Activated naive CD8-positive, alpha-beta T cell treated with anti-CD3 and anti-CD28 coated beads, Interleukin-2, amount 10 ng/mL, durations not matched to agents 7 days and 5 days (primary cell): ENCODE results near the gene FBXO45. TPM values are rescaled to one million over a fixed set of nuclear protein-coding genes. Genes with fewer than 3 reads are reported as not detected.
"Not testable (repeated sequence)": the region's sequence is repeated elsewhere in the genome, so short reads cannot be mapped to it uniquely, and the experiment has no call there.

Experiments
- ATAC-seq: fragments of 150-1000 bp; cut with Tn5 transposase; one replicate; pipeline ENCODE4 v1.10.0; 2021; ENCODE audit warnings: low read depth, moderate library complexity
- POLR2A ChIA-PET: fragments of 350-600 bp; sonication (Branson Sonifier 250); formaldehyde crosslinking; loops from one replicate; lab custom pipeline; 2021; ENCODE audit warnings: antibody characterized with exemption; lab: Charles Lee
- DNase-seq: peaks from one replicate; pipeline ENCODE4 v3.0.0; 2021
- H3K27ac Mint-ChIP-seq: one replicate; pipeline ENCODE4 v1.8.0; 2022; ENCODE audit warnings: mild to moderate bottlenecking, mixed read lengths
- H3K27me3 Mint-ChIP-seq: one replicate; pipeline ENCODE4 v1.8.0; 2022; ENCODE audit warnings: mild to moderate bottlenecking, moderate library complexity, mixed read lengths
- H3K36me3 Mint-ChIP-seq: one replicate; pipeline ENCODE4 v1.8.0; 2021; ENCODE audit warnings: mild to moderate bottlenecking, mixed read lengths
- H3K4me1 Mint-ChIP-seq: one replicate; pipeline ENCODE4 v1.8.0; 2021; ENCODE audit warnings: mixed read lengths
- H3K4me3 Mint-ChIP-seq: one replicate; pipeline ENCODE4 v1.8.0; 2022; ENCODE audit warnings: mild to moderate bottlenecking, moderate library complexity, mixed read lengths
- H3K9me3 Mint-ChIP-seq: one replicate; pipeline ENCODE4 v1.8.0; 2021; ENCODE audit warnings: mixed read lengths
- total RNA-seq, 2 experiments: library from RNA; stranded (reverse); gene quantifications; one replicate each; pipeline ENCODE4 v1.2.3, GENCODE V29; 2021

FBXO45 gene
- total RNA-seq, 2 experiments from 2014 or later: 12.3 to 13.0 TPM

- POLR2A ChIA-PET: interaction anchor here (1.4 kb wide), 1 partner anchor 14 kb away, joined by 3 read pairs; no protein-coding TSS in a partner anchor
- Mint-ChIP-seq H3K4me1 (peaks cover 25% of the 10 kb centered on the region), H3K27ac (peak overlapping the region; percentile 89), H3K36me3 (peaks cover 1% of the 10 kb centered on the region), H3K9me3 (no peaks in the 10 kb centered on the region), H3K4me3 (peak overlapping the region; percentile 79), H3K27me3 (no peaks in the 10 kb centered on the region)
- ATAC-seq: no peak
- DNase-seq: no peak
Measured at GRCh38 chr3:196624907-196625306, 56.4 kb downstream of the FBXO45 start.

DNA sequence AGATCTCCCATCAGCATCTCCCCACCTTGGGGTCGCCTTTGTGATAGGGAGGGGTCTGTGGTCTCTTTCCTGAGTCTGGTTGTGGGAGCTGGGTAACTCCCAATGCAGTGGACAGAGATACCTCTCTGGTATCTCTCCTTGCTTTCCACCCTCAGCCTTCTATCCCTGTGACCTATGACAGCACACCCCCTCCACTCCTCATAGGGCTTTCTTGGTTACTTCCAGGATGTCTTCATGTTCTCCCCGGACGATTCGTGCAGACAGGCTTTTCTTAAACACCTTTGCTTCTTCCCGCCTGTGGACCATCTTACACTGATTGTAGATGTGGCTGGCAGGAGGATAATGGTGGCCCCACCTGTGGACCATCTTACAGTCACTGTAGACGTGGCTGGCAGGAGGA, 56.9 kb downstream of the FBXO45 start:
- Mint-ChIP-seq H3K4me1 (peaks cover 26% of the 10 kb centered on the region), H3K36me3 (peaks cover 4% of the 10 kb centered on the region), H3K4me3 (peak overlapping the region; percentile 79), H3K27me3 (no peaks in the 10 kb centered on the region), H3K9me3 (no peaks in the 10 kb centered on the region), H3K27ac (peak overlapping the region; percentile 89)
- ATAC-seq (no peak), DNase-seq (no peak)
- POLR2A ChIA-PET: interaction anchor here (1.4 kb wide), 1 partner anchor 15 kb away, joined by 3 read pairs; no protein-coding TSS in a partner anchor

DNA sequence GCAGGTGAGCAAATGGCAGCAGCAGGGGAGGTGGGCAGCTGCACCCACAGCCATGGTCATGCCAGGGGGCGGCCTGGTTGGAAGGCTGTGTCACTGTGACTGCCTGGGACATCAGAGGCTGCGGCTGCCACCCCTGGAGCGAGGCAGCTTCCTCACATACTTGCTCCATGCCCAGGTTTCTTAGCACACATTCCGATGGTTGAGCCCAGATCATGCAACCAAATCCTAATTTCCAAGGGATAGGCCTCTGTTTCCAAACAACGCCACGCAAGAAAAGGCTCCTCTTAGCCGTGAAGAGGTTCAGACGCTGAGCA, 59.4 kb downstream of the FBXO45 start:
- H3K4me1 Mint-ChIP-seq: peaks cover 41% of the 10 kb centered on the region
- no peaks in the 10 kb centered on the region for H3K27me3 Mint-ChIP-seq
- peaks cover 4% of the 10 kb centered on the region for H3K36me3 Mint-ChIP-seq
- DNase-seq: no peak
- no peaks in the 10 kb centered on the region for H3K9me3 Mint-ChIP-seq
- POLR2A ChIA-PET: no interaction called here
- no peak for ATAC-seq
- no peak overlapping the region for H3K27ac Mint-ChIP-seq
- no peak overlapping the region for H3K4me3 Mint-ChIP-seq

GRCh38 chr3:196629228-196629627, 60.8 kb downstream of the FBXO45 start:
- H3K4me3 Mint-ChIP-seq: no peak overlapping the region
- POLR2A ChIA-PET: interaction anchor here (0.8 to 1.2 kb wide), 4 partner anchors 10 to 313 kb away, joined by 3 to 5 read pairs (median 4); partner anchors contain the start of gene NCBP2
- no peaks in the 10 kb centered on the region for H3K27me3 Mint-ChIP-seq
- H3K27ac Mint-ChIP-seq: peak overlapping the region; percentile 95
- H3K36me3 Mint-ChIP-seq: peaks cover 6% of the 10 kb centered on the region
- no peaks in the 10 kb centered on the region for H3K9me3 Mint-ChIP-seq
- H3K4me1 Mint-ChIP-seq: peaks cover 47% of the 10 kb centered on the region
- DNase-seq (no peak), ATAC-seq (no peak)

GRCh38 chr3:196631682-196632045, 63.2 kb downstream of the FBXO45 start:
- POLR2A ChIA-PET: interaction anchor here (0.6 to 2.6 kb wide), 12 partner anchors 9 to 951 kb away, joined by 3 to 23 read pairs (median 5); partner anchors contain the start of genes CEP19, FBXO45, NCBP2 and NRROS
- H3K36me3 Mint-ChIP-seq: peaks cover 6% of the 10 kb centered on the region
- peaks cover 38% of the 10 kb centered on the region for H3K4me1 Mint-ChIP-seq
- DNase-seq (no peak), ATAC-seq (no peak)
- H3K9me3 Mint-ChIP-seq: no peaks in the 10 kb centered on the region
- H3K27ac Mint-ChIP-seq: peak overlapping the region; percentile 95
- H3K27me3 Mint-ChIP-seq: no peaks in the 10 kb centered on the region
- H3K4me3 Mint-ChIP-seq: peak overlapping the region; percentile 77

DNA sequence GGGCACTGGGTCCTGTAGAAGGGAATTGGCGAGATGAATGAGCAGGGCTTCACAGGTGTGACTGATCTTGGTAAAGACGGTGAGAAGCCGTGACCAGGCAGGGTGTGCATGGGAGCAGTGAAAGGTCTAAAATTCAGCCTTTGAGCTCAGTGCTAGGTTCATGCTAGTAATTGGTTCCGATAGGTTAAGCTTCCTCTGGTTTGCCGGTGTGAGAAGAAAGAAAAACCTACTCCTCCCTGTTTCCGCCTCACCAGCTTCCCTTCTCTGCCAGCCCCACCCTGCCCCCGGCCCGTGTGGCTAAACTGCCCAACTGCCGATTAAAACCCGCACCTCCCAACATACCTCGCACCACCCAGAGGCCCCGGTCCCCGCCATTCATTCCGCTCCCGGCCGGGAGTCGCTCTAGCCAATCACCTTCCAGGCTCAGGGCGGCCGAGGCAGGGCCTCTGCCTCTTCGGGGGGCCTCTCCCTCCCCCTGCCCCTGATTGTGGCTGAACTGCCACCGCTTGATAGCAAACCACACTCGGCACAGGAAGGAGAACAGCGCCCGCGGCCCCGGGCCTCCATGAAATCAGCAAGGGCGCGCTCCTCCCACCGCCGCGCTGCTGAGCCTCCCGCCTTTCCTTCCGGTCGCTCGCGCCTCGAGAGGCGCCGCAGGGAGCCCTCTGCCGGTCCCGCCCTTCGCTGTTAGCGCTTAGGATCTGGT, 63.7 kb downstream of the FBXO45 start:
- H3K36me3 Mint-ChIP-seq: peaks cover 6% of the 10 kb centered on the region
- peaks cover 38% of the 10 kb centered on the region for H3K4me1 Mint-ChIP-seq
- peak; percentile 86 for ATAC-seq
- POLR2A ChIA-PET: interaction anchor here (0.6 to 2.6 kb wide), 12 partner anchors 8 to 950 kb away, joined by 3 to 23 read pairs (median 5); partner anchors contain the start of genes CEP19, FBXO45, NCBP2 and NRROS
- no peaks in the 10 kb centered on the region for H3K27me3 Mint-ChIP-seq
- peak; percentile 94 for DNase-seq
- peak overlapping the region; percentile 95 for H3K27ac Mint-ChIP-seq
- H3K9me3 Mint-ChIP-seq: no peaks in the 10 kb centered on the region
- peak overlapping the region; percentile 77 for H3K4me3 Mint-ChIP-seq

DNA sequence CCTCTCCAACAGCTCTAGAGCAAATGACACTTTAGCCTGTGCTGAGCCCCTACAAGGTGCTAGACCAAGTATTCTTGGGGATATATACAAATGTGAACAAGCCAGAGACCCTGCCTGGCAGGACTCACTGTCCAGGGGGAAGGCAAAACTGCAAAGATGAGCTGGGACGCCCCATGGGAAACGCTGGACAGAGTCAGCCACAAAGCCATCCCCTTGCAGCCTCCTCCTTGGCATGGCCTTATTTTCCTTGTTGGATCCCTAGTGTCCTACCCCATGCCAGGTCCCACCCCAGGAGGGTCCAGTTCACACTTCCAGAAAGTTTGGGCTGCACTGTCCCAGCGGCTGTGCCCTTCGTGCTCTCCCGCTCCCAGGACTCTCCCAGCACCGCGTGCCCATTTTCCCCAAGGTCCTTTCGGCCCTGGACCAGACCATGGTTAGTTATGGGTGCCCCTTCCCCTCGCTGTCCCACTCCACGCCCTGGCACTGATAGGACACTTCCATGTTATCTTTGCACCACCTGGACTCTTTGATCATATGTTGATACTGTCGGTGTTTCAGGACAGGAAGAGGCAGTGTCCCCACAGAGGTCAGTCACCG, 65.2 kb downstream of the FBXO45 start:
- no peaks in the 10 kb centered on the region for H3K9me3 Mint-ChIP-seq
- DNase-seq (no peak), ATAC-seq (no peak)
- peak overlapping the region; percentile 77 for H3K4me3 Mint-ChIP-seq
- H3K27ac Mint-ChIP-seq: peak overlapping the region; percentile 79
- H3K36me3 Mint-ChIP-seq: peaks cover 8% of the 10 kb centered on the region
- POLR2A ChIA-PET: interaction anchor here (0.6 to 1.3 kb wide), 2 partner anchors 24 to 51 kb away, joined by 3 read pairs; no protein-coding TSS in a partner anchor
- no peaks in the 10 kb centered on the region for H3K27me3 Mint-ChIP-seq
- H3K4me1 Mint-ChIP-seq: peaks cover 44% of the 10 kb centered on the region

GRCh38 chr3:196634224-196634623, 65.8 kb downstream of the FBXO45 start:
- DNase-seq (no peak), ATAC-seq (no peak)
- peaks cover 8% of the 10 kb centered on the region for H3K36me3 Mint-ChIP-seq
- H3K4me1 Mint-ChIP-seq: peaks cover 50% of the 10 kb centered on the region
- H3K27me3 Mint-ChIP-seq: no peaks in the 10 kb centered on the region
- H3K4me3 Mint-ChIP-seq: no peak overlapping the region
- H3K9me3 Mint-ChIP-seq: no peaks in the 10 kb centered on the region
- POLR2A ChIA-PET: interaction anchor here (1.3 kb wide), 1 partner anchor 25 kb away, joined by 3 read pairs; no protein-coding TSS in a partner anchor
- H3K27ac Mint-ChIP-seq: no peak overlapping the region

DNA sequence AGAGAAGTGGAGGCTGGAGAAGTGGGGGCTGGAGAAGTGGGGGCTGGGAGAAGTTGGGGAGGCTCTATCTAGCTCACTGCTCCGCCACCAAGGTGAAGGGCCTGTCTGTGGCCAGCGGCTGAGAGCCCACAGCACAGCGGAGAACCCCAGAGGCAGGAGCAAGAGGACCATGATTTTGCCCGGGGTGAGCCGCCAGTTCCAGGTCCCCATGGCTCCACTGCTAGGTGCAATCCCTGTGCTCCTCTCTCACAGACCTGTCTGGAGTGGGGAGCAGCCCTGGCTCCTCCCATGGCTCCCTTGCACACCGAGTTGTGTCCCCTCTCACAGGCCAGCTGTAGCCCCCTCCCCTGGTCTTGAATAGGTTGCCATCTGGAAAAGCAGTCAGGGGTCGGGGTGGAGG, 66.4 kb downstream of the FBXO45 start:
- H3K27me3 Mint-ChIP-seq: no peaks in the 10 kb centered on the region
- H3K27ac Mint-ChIP-seq: no peak overlapping the region
- peaks cover 46% of the 10 kb centered on the region for H3K4me1 Mint-ChIP-seq
- H3K9me3 Mint-ChIP-seq: no peaks in the 10 kb centered on the region
- POLR2A ChIA-PET: interaction anchor here (1.3 kb wide), 1 partner anchor 25 kb away, joined by 3 read pairs; no protein-coding TSS in a partner anchor
- H3K36me3 Mint-ChIP-seq: peaks cover 8% of the 10 kb centered on the region
- DNase-seq (no peak), ATAC-seq (no peak)
- H3K4me3 Mint-ChIP-seq: no peak overlapping the region

DNA sequence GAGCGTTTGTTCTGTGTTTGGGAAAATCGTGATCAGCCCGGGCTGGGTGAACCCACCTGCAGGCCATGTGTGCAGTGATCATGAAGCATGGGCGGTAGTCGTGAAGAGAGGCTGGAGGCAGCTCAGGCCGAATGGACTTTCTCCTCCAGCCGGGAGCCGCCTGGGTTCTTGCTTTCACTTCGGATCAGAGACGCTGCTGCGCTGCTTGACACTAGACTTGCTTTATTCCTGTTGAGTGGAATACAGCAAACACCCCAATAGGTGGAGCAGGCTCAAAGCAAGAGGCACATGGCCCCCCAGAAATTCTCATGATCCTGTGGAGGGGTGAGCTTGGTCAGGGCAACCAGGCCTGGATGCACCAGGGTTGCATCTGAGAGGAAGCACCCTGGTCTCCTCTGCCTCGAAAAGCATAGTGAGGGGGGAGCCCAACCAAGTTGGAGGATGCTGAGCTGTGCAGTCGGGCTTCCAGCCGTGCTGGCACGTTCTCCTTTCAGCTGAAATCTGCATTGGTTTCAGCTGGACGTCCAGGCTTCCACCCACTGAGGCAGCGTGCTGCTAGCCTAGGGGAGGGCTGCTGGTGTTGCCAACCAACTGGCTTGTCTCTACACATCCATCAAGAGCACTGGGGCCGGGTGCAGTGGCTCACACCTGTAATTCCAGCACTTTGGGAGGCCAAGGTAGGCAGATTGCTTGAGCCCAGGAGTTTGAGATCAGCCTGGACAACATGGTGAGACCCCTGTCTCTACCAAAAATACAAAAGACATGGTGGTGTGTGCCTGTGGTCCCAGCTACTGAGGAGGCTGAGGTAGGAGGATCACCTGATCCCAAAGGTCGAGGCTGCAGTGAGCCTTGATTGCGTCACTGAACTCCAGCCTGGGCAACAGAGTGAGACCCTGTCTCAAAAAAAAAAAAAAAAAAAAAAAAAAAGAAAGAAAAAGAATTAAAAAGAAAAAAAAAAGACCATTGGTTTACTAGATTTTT, 68.2 kb downstream of the FBXO45 start:
- Mint-ChIP-seq H3K4me1 (peaks cover 43% of the 10 kb centered on the region), H3K27ac (no peak overlapping the region)
- DNase-seq: no peak

DNA sequence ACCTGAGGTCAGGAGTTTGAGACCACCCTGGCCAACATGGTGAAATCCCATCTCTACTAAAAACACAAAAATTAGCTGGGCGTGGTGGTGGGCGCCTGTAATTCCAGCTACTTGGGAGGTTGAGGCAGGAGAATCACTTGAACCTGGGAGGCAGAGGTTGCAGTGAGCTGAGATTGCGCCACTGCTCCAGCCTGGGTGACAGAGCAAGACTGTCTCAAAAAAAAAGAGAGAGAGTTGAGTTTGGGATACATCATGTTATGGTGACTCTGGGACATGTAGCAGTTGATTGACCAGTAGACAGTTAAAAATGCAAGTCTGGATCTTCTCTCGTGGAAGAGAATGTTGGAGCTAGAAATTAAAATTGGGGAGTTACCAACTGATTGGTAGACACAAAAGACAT, 69.5 kb downstream of the FBXO45 start:
- peak overlapping the region; percentile 52 for H3K27ac Mint-ChIP-seq
- H3K4me1 Mint-ChIP-seq: peaks cover 48% of the 10 kb centered on the region
- not testable (repeated sequence) for H3K9me3 Mint-ChIP-seq, DNase-seq, H3K27me3 Mint-ChIP-seq, ATAC-seq
- POLR2A ChIA-PET: interaction anchor here (2.9 kb wide), 1 partner anchor 69 kb away, joined by 10 read pairs; the partner anchor contains the start of genes FBXO45 and WDR53
- peak overlapping the region; percentile 16 for H3K4me3 Mint-ChIP-seq
- H3K36me3 Mint-ChIP-seq: peaks cover 13% of the 10 kb centered on the region

More for the DNA sequence above, 68.2 kb downstream of the FBXO45 start:
- Mint-ChIP-seq H3K4me3 (no peak overlapping the region), H3K36me3 (peaks cover 6% of the 10 kb centered on the region), H3K9me3 (no peaks in the 10 kb centered on the region), H3K27me3 (no peaks in the 10 kb centered on the region)
- POLR2A ChIA-PET: no interaction called here
- ATAC-seq: no peak
